Chondrocyte (in vitro differentiated cells): ENCODE data around the gene WFS1. TPM values are rescaled to one million over a fixed set of nuclear protein-coding genes. Genes with fewer than 3 reads are reported as not detected.

ENCODE experiments used
- DNase-seq: peaks from one replicate; pipeline ENCODE4 v3.0.0; 2021; ENCODE audit warnings: mixed read lengths, low spot score
- H3K27ac Mint-ChIP-seq: one replicate; pipeline ENCODE4 v1.8.0; 2021; ENCODE audit warnings: mild to moderate bottlenecking, moderate library complexity, mixed read lengths; ENCODE audit not compliant: unreplicated experiment
- H3K27me3 Mint-ChIP-seq: 2 replicates; pipeline ENCODE4 v1.8.0; 2021; ENCODE audit warnings: low read depth, mixed read lengths
- H3K36me3 Mint-ChIP-seq: 2 replicates; pipeline ENCODE4 v1.8.0; 2021; ENCODE audit warnings: low read depth, mixed read lengths
- H3K4me1 Mint-ChIP-seq: 2 replicates; pipeline ENCODE4 v1.8.0; 2021; ENCODE audit warnings: low read depth, mild to moderate bottlenecking, mixed read lengths
- H3K4me3 Mint-ChIP-seq: one replicate; pipeline ENCODE4 v1.8.0; 2021; ENCODE audit warnings: mild to moderate bottlenecking, moderate library complexity, mixed read lengths; ENCODE audit not compliant: unreplicated experiment
- H3K9me3 Mint-ChIP-seq: 2 replicates; pipeline ENCODE4 v1.8.0; 2021; ENCODE audit warnings: low read depth, mixed read lengths
- CTCF ChIP-seq: fragments of 200-600 bp; sonication (generic); IDR thresholded peaks from 2 replicates; pipeline ENCODE4 v1.5.0; 2021; ENCODE audit warnings: antibody characterized with exemption, mild to moderate bottlenecking, moderate library complexity
- total RNA-seq: library from RNA; stranded (reverse); gene quantifications from 3 replicates; pipeline ENCODE4 v1.2.1, GENCODE V29; 2021

WFS1 gene
- total RNA-seq, 1 donor from 2014 or later: 54.6 TPM

DNA sequence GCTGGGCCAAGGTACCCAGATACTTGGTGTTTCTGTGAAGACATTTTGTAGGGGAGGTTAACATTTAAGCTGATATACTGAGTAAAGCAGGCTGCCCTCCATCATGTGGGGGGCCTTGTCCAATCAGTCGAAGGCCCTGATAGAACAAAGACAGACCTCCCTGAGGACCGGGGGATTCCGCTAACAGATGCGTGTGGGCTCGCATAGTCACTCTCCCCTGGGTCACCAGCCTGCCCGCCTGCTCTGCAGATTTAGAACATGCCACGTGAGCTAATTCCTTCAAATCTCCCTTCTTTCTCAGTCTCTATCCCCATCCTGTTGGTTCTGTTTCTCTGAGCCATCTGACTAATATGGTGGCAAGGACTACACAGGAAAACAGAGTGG lies 60.7 kb downstream of the WFS1 start:
- Mint-ChIP-seq H3K36me3 (no peaks in the 10 kb centered on the region), H3K27me3 (peaks cover 39% of the 10 kb centered on the region), H3K4me1 (no peaks in the 10 kb centered on the region), H3K9me3 (no peaks in the 10 kb centered on the region), H3K4me3 (no peak overlapping the region), H3K27ac (no peak overlapping the region)
- DNase-seq: no peak
- no peak for TF ChIP-seq CTCF

DNA sequence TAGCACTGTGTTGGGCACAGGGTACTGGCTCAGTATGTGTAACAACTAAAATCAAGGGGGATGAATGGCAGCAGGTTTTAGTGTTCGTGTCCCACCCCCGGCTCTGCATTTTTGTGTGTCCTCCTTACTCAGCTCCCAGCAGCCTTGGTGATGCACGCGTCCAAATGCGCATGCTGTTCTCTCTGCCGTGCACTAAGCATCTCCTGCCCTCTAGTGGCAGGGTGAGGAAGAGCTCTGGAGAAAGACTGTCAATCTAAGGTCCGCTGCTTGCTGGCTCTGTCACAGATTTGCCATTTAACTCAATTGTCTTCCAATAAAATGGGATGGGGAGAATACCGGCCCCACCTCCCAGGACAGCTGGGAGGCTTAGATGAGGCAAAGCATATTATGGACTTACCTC lies 61.4 kb downstream of the WFS1 start:
- Mint-ChIP-seq H3K4me1 (no peaks in the 10 kb centered on the region), H3K4me3 (no peak overlapping the region), H3K27ac (no peak overlapping the region), H3K27me3 (peaks cover 40% of the 10 kb centered on the region), H3K9me3 (no peaks in the 10 kb centered on the region), H3K36me3 (no peaks in the 10 kb centered on the region)
- TF ChIP-seq CTCF: peak; percentile 75
- DNase-seq: no peak

DNA sequence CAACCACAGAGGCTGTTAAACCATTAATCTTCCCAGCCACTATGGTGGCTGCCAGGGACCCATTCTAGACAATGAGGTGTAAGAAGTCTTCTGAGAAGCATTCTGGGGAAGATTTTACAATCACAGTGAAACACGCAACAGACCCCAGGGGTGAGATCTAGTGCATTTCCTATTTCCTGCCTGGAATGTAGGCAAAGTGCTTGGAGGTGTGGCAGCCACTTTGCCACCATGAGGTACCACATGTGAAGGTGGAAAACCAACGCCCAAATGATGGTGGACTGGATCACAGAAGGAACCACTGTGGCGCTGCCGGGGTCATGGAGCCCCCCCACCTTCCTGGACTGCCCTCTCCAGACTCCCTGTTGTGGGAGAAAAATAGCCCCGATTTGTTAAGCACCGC lies 61.8 kb downstream of the WFS1 start:
- no peaks in the 10 kb centered on the region for H3K4me1 Mint-ChIP-seq
- no peak for TF ChIP-seq CTCF
- H3K27ac Mint-ChIP-seq: no peak overlapping the region
- H3K36me3 Mint-ChIP-seq: no peaks in the 10 kb centered on the region
- H3K9me3 Mint-ChIP-seq: no peaks in the 10 kb centered on the region
- peaks cover 40% of the 10 kb centered on the region for H3K27me3 Mint-ChIP-seq
- DNase-seq: no peak
- no peak overlapping the region for H3K4me3 Mint-ChIP-seq

GRCh38 chr4:6332042-6332668 lies 62.5 kb downstream of the WFS1 start:
- Mint-ChIP-seq H3K36me3 (no peaks in the 10 kb centered on the region), H3K4me1 (no peaks in the 10 kb centered on the region), H3K4me3 (no peak overlapping the region), H3K27ac (no peak overlapping the region), H3K27me3 (peaks cover 44% of the 10 kb centered on the region), H3K9me3 (no peaks in the 10 kb centered on the region)
- no peak for DNase-seq
- peak; percentile 84 for TF ChIP-seq CTCF

DNA sequence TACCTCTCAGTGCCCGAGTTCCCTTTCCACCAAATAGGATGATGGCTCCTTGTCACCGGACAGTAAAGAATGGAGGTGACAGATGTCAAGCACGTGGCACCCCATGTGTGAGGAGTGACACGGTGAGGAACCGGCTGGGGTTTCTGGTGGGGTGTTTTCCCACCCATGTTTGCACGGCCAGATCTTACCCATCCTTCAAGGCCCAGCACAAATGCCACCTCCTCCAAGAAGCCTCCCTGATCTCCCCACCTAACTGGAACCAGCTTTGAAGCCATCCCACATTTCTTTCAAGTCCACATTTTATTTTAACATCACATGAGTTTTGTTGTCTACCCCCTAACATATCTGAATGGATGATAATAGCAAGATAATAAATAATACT lies 63.0 kb downstream of the WFS1 start:
- H3K27me3 Mint-ChIP-seq: peaks cover 49% of the 10 kb centered on the region
- H3K4me1 Mint-ChIP-seq: no peaks in the 10 kb centered on the region
- no peak for TF ChIP-seq CTCF
- no peaks in the 10 kb centered on the region for H3K36me3 Mint-ChIP-seq
- H3K4me3 Mint-ChIP-seq: no peak overlapping the region
- H3K27ac Mint-ChIP-seq: no peak overlapping the region
- no peak for DNase-seq
- H3K9me3 Mint-ChIP-seq: no peaks in the 10 kb centered on the region
